GM18907 (cell line): Measurements from ENCODE around the gene DPF3.

Source experiments
- ATAC-seq: cut with Tn5 transposase; IDR thresholded peaks from one replicate; pipeline ENCODE4 v1.9.1; 2021; ENCODE audit warnings: mild to moderate bottlenecking, moderate library complexity; ENCODE audit not compliant: unreplicated experiment

DPF3 gene

DNA sequence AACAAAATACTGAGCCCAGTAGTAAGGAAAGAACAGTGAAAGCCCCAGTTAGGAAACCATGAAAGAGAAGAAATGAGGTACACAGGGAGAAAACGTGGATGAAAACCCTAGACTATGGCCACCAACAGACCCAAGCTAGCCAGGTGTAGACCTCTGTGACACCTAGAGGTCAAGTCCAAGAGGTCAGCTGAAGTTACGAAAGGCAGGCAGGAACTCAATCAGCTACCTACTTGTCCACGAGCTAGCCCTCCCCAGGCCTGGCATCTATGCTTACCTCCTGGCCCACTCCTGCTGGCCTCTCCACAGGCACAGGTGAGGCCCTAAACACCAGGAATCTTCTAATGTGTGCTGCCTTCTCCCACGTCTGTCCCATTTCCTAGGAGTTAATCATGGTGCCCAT lies 48.7 kb downstream of the DPF3 start:
- ATAC-seq, result no peak

DNA sequence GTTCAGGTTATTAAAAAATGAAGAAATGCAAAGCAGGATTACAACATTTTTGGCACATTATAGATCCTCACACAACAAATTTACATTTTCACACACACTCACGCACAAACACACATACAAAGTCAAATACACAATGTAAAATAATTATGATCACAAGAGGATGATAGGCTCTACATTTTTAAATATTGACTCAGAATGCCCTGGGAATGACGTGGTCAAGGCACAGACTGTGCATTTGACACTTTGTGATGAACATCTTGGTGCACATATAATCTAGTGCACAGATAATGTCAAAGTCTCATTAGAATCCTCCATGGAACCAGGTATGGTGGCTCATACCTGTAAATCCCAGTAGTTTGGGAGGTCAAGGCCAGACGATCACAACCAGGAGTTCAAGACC lies 49.4 kb downstream of the DPF3 start:
- ATAC-seq, result no peak

DNA sequence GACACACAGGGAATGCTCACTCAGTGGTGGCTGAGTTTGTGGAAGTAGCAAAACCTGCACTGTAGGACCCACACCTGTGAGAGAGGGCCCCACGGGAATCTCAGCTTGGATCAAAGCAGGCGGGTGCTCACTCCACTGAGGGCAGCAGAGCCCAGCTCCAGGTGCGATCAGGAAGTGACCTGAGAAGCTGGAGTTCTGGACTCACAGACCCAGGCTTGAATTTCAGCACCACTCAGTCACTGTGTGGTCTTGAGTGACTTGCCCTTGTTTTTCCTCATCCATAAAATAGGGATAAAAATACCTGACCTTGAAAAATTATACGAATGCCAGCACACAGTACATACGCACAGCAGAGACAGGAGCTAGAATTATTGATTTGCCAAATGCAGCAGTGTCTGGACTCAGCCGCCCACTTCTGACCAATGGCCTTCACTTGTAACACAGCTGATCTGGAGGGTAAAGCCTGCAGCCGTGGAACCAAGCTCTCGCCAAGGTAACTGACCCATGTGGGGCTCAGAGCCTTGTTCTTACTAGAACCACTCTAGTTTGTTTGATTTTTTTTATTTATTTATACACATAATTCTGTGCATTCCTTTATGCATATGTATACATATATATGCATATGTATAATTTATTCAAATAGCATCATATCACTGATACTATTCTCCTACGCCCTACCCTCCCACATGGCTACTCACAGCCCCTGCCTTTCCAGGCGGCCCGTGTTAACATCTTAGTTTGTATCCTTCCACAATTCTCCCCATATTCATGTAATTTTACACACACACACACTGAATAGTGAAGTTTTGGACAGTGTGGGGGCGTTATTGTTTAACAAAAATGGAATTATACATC lies 53.9 kb downstream of the DPF3 start:
- ATAC-seq, result no peak

DNA sequence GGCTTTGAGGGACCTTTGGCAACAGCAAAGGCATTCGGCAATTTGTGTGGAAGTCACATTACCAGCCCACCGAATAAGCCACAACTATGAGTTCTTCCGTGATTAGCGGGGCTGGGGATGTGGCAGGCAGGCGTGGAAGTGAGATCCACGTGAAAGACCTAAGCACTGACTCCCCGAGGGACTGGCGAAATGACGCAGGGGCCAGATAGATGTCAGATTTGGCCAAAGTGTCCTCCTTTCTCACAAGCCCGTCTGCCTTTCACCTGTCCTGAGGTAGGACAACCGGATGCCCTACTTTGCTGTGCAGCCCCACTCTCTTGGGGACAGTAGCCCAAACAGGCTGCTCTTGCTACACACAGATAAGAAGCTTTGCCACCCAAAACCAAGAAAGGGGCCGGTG lies 54.5 kb downstream of the DPF3 start:
- no peak for ATAC-seq

DNA sequence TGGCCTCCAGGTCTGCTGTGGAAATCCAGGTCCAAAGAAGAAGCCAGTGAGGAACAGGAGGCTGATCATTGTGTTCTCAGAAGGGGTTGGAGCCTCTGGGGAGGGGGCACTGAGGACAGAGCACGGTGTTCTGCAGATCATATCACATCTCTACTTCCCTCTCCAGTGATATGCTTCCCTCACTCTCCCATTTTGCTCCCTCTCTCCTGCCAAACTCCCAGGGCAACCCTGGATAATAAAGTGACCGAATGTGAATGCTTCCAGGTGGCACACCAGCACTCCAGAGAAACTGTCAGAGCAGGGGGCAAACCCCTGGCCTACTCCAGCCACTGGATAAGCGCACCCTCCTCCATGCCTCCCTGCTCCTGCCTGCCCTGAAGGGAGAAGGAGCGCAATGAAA lies 57.8 kb downstream of the DPF3 start:
- no peak for ATAC-seq

DNA sequence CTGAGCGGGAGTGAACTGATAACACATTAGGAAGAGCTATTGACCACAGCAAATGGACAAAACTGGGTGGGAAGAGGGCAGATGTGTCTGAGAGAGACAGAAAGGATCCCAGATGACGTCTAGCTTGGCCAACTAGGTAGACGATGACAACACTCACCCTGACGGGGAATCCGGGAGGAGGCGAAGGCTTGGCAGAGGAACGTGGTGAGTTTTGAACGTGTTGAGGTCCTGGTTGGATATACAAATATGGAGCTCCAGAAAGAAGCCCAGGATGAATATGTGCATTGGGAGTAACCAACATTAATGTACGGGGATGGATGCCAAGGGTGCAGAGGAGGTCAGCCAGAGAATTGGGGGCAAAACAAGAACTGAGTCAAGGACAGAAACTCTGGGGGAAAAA lies 60.7 kb downstream of the DPF3 start:
- no peak for ATAC-seq

DNA sequence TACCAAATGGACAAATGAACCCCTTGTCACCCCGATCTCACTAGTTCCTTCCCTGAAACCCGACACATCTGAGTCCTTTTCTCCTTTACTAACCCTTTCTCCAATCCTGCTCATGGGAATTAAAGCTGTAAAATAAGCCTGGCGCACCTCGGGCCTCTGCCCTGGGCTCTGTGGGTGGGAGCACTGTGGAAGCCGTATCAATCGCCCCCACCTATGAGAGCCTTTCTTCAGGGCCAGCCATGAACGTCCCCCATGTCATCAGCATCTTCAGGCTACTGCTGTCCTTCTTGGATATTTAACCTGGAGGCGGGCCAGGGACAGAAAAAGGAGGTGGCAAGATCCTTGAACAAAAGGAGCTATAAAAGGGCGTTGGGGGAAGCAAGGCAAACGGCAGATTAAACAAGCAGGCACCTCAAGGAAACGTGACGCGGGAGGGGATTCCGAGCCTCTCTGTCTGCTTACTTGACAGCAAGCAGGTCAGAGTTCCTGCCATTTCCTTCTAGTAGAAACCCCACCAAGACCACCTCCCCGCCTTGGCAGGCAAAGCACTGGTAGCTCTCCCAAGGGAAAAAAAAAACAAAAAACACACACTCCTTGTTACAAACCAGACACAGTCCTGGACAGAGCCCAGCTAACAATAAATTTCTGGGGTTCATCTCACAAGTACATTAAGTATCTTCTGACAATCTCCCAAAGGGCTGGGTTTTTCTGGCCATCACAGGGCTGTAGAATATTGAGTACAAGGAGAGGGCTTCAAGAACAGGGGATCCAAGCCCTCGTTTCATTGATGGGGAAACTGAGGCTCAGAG lies 62.9 kb downstream of the DPF3 start:
- ATAC-seq, result no peak

DNA sequence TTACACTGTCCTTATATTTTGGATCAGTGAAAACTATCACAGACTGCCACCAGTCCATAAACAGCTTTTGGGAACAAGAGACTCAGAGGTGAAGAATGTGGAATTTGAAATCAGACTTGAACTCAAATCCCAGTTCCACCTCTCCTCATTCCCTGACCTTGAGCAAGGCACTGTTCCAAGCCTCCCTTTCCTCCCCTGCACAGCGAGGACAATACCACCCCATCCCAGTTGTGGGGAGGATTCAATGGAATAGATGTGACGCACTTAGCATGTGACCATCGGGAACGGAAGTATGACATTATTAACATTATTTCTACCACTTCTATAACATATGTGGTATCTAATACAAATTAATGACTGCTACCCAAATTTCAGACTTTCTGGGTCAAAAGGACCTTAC lies 63.5 kb downstream of the DPF3 start:
- ATAC-seq, result no peak

DNA sequence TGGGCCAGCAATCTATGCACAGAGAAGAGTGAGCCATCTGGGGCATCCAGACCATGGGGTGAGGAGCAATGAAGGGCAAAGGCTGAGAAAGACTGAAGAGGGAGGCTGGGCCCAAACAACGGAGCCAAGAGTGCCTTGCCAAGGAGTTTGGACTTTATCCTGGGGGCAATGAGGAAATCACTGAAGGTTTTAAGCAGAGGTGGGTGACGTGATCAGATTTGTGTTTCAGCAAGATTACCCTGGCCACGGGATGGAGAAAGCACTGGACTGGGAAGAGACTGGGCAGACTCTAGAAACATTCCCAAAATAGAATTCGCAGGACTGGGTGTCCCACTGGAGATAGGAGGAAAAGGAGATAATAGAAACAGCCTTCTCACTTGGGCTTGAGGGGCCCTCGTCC lies 65.3 kb downstream of the DPF3 start:
- no peak for ATAC-seq

DNA sequence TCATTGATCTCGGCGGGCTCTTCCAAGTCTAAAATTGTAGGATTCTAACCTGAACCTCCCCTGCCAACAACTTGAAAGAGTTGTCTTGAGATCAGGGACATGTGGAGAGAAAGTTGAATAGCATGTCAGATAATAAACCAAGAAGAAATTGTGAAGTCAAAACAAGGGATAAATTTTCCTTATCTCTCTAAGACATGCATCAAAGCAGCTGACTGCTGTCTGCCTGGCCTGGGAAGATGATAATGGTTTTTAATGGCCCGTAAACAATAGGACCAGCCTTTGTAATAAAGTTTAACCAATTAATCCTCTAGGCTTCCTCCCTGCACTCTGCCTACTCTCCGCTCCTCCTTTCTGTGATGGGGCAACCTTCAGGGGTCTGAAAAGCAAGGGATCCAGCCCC lies 67.9 kb downstream of the DPF3 start:
- no peak for ATAC-seq

DNA sequence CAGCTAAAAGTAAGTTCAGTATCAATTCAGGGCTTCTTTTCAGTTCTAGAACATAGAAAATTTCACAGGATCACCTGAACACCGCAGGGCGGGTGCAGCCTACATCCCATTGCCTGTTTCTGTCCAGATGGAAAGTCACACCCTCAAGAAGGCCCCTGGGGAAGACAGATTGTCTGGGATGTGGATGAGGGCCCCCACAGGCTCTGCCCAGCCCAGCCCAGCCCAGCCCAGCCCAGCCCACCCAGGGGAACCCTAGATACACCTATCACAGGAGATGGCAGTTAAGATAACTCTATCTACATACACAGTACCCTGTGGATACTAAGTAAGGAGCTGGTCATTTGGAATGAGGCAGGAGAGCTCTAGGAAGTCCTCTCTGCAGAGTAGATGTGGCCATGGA lies 68.4 kb downstream of the DPF3 start:
- no peak for ATAC-seq

DNA sequence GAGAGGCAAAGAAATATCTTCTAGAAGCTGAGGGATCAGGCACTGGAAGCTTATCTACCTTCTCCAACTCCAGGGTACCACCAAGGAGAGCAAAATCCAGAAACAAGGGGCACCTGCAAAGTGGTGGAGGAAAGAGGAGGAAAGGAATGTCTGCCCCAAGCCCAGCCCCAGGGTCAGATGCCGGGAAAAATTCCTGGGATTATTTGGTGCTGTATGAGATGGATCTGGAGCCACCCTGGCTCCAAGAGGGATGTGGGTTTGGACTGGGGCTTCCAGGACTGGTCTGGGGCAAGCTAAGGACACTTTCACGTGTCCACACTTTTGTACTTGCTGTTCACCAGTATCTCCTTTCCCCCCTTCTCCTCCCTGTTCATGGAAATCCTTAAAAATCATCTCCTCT lies 69.8 kb downstream of the DPF3 start:
- ATAC-seq, result no peak

DNA sequence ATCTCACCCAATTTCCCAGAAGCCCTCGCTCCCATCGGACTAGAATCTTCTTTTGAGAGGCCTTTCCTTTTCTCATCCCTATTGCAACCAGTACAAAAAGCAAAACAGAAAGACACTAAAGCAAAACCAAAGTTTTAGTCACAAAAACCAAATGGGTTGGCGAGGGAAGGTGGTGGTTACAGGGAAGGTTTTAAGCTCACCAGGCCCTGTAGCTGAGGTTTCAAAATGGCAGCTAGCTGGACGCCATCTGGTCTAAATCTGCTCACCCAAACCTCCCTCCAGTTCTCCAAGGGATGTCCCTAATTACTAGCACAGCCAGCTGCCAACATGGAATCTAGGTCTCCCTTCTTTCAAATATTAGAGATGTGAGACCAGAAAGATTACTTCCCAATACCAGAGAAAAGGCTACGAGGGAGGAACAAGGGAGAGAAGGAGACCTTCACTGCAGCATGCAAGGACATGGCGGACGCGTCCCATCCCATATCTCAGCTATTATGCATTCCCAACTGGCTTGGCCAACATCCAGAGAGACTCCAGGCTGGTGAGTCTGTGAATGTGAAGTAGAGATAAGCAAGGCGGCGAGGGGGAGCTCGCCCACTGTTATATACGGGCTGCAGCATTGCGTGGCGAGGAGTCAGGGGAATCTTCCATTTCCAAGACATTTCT lies 70.8 kb downstream of the DPF3 start:
- ATAC-seq, result no peak

DNA sequence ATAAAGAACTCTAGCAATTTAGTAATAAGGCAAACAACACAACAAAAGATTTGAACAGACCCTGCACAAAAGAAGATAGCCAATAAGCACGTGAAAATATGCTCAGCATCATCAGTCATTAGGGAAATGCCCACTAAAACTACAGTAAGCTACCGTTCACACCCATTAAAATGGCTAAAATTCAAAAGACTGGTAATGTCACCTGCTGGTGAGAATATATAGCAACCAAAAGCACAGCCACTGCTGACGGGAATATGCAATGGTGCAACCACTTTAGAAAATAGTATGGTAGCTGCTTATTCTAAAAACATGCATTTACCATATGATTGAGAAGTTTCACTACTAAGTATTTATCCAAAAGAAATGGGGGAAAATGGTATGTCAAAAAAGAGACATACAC lies 74.9 kb downstream of the DPF3 start:
- no peak for ATAC-seq

DNA sequence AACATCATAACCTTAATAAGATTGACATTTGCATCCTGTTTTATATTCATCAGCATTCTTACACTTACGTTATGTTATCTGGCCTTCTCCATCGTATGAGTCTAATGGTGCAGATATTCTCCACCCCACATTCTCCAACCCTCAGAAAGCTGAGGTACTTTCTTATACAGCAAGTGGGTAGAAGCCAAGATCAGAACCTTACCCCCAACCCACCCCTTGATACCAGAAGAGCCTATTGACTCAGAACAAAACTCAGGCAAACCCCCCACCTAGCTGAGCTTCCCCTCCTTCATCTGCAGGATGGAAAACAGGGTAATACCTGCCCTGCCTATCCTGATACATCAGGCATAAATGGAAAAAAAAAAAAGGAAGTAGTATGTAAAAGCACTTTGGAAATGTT lies 77.6 kb downstream of the DPF3 start:
- no peak for ATAC-seq

DNA sequence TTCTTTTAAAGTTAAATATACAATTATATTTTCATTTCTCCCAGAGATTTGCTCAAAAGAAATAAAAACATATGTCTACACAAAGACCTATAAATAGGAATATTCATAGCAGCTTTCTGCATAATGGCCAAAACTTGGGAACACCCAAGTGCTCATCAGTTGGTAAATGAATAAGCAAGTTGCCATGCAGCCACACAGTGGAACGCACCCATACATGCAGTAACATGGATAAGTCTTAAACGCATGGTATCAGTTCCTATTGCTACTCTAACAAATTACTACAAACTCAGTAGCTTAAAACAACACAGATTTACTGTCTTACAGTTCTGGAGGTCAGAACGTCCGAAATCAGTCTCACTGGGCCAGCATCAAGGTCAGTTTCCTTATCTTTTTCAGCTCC lies 78.5 kb downstream of the DPF3 start:
- no peak for ATAC-seq

DNA sequence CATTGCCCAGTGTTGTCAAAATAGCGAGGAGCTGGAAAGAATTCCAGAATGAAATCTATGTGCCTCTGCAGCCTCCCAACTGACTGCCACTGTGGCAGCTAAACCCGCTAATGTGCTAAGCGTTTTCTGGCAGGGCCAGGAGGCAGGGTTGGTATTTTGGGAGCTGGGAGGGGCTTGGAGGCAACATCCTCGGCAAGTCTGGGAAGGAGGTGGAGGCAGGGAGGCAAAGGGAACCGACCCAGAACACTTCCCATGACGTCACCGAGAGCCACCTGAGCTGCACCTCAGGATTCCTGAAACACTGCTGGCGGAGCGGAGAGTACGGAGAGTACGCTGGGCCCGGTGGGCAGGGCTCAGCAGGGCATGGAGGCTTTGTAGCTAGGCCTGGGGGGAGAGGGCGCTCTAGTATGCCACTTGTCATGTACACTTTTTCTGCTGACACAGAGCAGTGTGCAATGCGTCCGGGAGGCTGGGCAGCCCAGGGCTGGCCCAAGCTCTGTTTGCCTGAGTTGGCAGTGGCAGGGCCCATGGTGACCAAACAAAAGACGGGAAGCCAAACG lies 81.5 kb downstream of the DPF3 start:
- ATAC-seq, result no peak

DNA sequence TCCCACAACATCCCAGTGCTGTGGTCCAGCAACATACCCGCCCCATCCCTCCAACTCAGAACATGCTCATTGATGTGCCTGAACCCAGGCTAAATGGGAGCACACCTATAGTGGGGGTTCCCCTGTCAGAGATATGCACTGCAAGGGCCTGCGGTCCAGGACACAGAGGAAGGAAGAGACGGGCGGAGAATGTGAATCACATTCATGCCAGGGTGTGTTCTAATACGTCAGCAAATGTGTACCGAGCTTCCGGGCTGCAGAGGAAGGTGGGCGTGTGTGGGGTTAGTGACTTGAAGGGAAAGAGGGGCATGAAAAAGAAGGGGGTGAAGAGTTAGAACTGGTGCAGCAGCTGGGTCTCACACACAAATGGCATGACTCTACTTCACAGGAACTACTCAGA lies 83.7 kb downstream of the DPF3 start:
- ATAC-seq, result no peak

DNA sequence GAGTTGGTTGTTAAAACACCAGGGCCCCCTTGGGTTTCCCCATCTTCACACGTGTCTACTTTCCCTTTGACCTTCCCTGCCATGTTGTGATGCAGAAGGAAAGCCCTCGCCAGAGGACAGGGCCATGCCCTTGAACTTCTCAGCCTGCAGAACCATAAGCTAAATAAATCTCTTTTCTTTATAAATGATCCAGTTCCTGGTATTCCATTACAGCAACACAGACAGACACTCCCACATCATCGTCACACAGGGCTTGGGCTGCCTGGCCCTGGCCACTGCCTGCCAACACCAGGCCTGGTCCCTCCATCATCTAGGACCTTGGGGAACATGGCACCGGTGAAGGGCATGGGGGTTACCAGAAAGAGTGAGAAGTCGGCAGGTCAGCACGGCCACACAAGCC lies 84.8 kb downstream of the DPF3 start:
- ATAC-seq, result no peak

DNA sequence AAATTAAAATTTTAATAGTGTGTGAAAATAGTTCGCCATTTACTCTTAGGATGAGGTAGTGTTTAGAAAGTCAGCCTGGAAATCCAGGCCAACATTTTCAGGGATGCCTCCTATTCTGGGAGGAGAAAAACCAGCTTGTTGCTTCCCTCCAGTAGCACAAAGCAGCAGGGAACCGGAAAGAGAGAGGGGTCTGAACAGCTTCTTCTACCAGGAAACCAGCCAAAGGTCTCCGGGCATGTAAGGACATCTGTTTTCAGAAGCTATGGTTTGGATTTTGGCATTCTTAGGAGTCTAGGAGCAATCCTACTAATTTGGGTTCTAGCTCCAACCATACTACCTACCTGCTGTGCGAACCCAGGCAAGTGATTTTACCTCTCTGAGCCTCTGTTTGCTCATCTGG lies 85.3 kb downstream of the DPF3 start:
- no peak for ATAC-seq

DNA sequence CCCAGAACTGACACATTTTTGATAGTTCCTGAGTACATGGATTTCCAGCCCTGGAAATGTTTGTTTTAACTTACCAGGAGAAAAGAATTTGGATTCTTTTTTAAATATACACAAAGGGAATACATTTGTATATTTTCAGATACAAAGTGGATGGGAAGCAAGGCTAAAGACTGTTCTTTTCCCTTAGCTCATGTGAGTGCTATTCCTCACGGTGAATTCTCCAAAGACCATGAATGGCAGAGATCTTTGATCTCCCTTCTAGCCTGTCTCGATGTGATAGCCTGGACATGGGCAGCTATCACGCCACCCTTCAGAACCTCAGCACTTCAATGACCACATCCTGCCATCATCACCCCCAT lies 91.3 kb downstream of the DPF3 start:
- no peak for ATAC-seq
